Mesendoderm (in vitro differentiated cells): Measurements from ENCODE around the gene GSN.

Source experiments
- DNase-seq: peaks from one replicate; pipeline ENCODE4 v3.0.0; 2013
- H2AK5ac ChIP-seq: 2 replicates; pipeline ENCODE4 v1.6.1; 2013; ENCODE audit warnings: low read length, inconsistent platforms
- H2BK120ac ChIP-seq: 2 replicates; pipeline ENCODE4 v1.6.1; 2013; ENCODE audit warnings: low read depth, mild to moderate bottlenecking, low read length, moderate library complexity, mixed read lengths
- H2BK15ac ChIP-seq: replicated peaks from 2 replicates; pipeline ENCODE4 v1.6.1; 2013; ENCODE audit warnings: low read depth, mild to moderate bottlenecking, moderate library complexity
- H2BK5ac ChIP-seq: 2 replicates; pipeline ENCODE4 v1.6.1; 2013; ENCODE audit warnings: low read length, inconsistent platforms
- H3K18ac ChIP-seq: 2 replicates; pipeline ENCODE4 v1.6.1; 2013; ENCODE audit warnings: mild to moderate bottlenecking, low read length, mixed read lengths
- H3K23ac ChIP-seq: one replicate; pipeline ENCODE4 v1.6.1; 2013; ENCODE audit warnings: low read length
- H3K27ac ChIP-seq: 2 replicates; pipeline ENCODE4 v1.5.1; 2013; ENCODE audit warnings: low read depth, mild to moderate bottlenecking, inconsistent platforms, low read length, moderate library complexity
- H3K27me3 ChIP-seq: 2 replicates; pipeline ENCODE4 v1.6.1; 2013; ENCODE audit warnings: low read length, control low read depth, mild to moderate bottlenecking, inconsistent platforms; ENCODE audit not compliant: insufficient read depth, poor library complexity
- H3K36me3 ChIP-seq: 2 replicates; pipeline ENCODE4 v1.6.1; 2013; ENCODE audit warnings: low read length, inconsistent platforms; ENCODE audit not compliant: control insufficient read depth, insufficient read depth
- H3K4ac ChIP-seq: one replicate; pipeline ENCODE4 v1.6.1; 2013; ENCODE audit warnings: low read depth, mild to moderate bottlenecking, low read length, moderate library complexity
- H3K4me1 ChIP-seq: 2 replicates; pipeline ENCODE4 v1.6.1; 2013; ENCODE audit warnings: low read depth, low read length, inconsistent platforms; ENCODE audit not compliant: control insufficient read depth
- H3K4me2 ChIP-seq: 2 replicates; pipeline ENCODE4 v1.6.1; 2013; ENCODE audit warnings: low read length
- H3K4me3 ChIP-seq: 2 replicates; pipeline ENCODE4 v1.5.1; 2013; ENCODE audit warnings: mild to moderate bottlenecking, low read length
- H3K56ac ChIP-seq: one replicate; pipeline ENCODE4 v1.6.1; 2013; ENCODE audit warnings: low read length
- H3K79me1 ChIP-seq: 2 replicates; pipeline ENCODE4 v1.6.1; 2013; ENCODE audit warnings: low read length, inconsistent platforms
- H3K79me2 ChIP-seq: 2 replicates; pipeline ENCODE4 v1.6.1; 2013; ENCODE audit warnings: mild to moderate bottlenecking, low read length; ENCODE audit not compliant: control insufficient read depth, insufficient read depth
- H3K9ac ChIP-seq: 2 replicates; pipeline ENCODE4 v1.6.1; 2013; ENCODE audit warnings: low read length, inconsistent platforms
- H4K5ac ChIP-seq: one replicate; pipeline ENCODE4 v1.6.1; 2013; ENCODE audit warnings: low read length
- H4K8ac ChIP-seq: one replicate; pipeline ENCODE4 v1.6.1; 2013; ENCODE audit warnings: low read depth, mild to moderate bottlenecking, control low read depth, low read length, moderate library complexity
- WGBS: extraction: QIAGEN DNeasy Blood & Tissue Kit; methylation state at CpG from one replicate; pipeline ENCODE4 v1.1.7; 2013; ENCODE audit warnings: low lambda C conversion rate, missing lambda C conversion rate; ENCODE audit not compliant: insufficient coverage; ENCODE audit errors: extremely low coverage; 5-methylcytosine and 5-hydroxymethylcytosine counted together

GSN gene

DNA sequence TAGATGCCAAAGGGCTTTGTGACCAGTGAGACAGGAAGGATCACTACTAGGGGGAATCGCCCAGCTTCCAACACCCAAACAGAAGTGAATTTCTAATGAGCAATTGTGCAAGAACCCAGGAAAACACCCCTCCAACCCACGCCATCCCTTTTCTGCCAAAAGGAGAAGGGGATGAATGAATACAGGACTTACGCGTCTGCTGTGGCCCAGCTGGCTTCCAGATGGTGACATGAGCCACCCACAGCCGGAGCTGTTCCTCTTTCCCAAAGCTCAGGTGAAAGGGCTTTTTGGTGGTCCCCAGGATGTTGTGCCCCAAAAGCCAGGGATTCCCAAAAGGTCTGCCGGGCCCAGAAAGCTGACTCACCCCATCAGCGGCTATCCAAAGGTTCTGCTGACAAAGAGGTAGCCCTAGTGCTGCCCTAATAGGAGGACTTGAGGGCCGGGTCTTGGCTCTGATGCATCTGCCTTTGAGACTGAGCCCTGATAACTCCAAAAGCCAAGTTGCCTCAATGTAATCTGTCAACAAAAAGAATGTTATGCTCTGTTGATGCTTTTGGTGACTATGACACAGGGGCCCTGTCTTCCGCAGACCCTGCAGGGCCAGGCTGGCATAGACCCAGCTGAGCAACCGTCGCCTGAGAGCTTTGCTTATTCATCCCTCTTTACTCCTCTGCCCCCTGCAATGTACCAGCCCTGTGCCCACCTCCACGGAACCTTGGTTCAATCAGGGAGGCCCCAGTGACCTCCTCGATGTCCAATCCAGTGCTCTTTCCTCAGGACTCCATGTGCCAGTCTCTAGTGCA lies 14.5 kb downstream of the GSN start:
- no peak overlapping the region for H2BK5ac ChIP-seq
- H4K5ac ChIP-seq: no peak overlapping the region
- H3K36me3 ChIP-seq: no peaks in the 10 kb centered on the region
- H2BK120ac ChIP-seq: no peak overlapping the region
- H3K27me3 ChIP-seq: no peaks in the 10 kb centered on the region
- no peak overlapping the region for H2BK15ac ChIP-seq
- no peak overlapping the region for H3K27ac ChIP-seq
- no peak overlapping the region for H3K9ac ChIP-seq
- no peak overlapping the region for H3K4ac ChIP-seq
- H3K4me2 ChIP-seq: no peak overlapping the region
- H4K8ac ChIP-seq: no peak overlapping the region
- no peak overlapping the region for H2AK5ac ChIP-seq
- H3K4me3 ChIP-seq: no peak overlapping the region
- no peaks in the 10 kb centered on the region for H3K79me1 ChIP-seq
- no peaks in the 10 kb centered on the region for H3K79me2 ChIP-seq
- WGBS: no CpG with 5 or more reads among the region's 13 CpGs
- no peak overlapping the region for H3K23ac ChIP-seq
- no peak overlapping the region for H3K56ac ChIP-seq
- peaks cover 9% of the 10 kb centered on the region for H3K4me1 ChIP-seq
- no peak overlapping the region for H3K18ac ChIP-seq
- no peak for DNase-seq

DNA sequence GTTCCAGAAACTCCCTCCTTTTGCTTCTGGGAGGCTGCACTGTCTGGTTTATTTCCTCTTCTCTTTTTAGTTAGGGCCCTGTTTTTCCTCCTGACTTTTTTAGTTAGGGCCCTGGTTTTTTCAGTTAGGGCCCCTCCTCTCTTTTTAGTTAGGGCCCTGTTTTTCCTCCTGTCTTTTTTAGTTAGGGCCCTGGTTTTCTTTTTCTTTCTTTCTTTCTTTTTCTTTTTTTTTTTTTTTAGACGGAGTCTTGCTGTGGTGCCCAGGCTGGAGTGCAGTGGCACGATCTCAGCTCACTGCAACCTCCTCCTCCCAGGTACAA lies 15.1 kb downstream of the GSN start:
- no peak overlapping the region for H4K5ac ChIP-seq
- no peak overlapping the region for H3K23ac ChIP-seq
- no peak overlapping the region for H2BK120ac ChIP-seq
- no peak overlapping the region for H3K4ac ChIP-seq
- H3K18ac ChIP-seq: no peak overlapping the region
- no peak overlapping the region for H3K56ac ChIP-seq
- H2BK5ac ChIP-seq: no peak overlapping the region
- H3K36me3 ChIP-seq: no peaks in the 10 kb centered on the region
- H3K27ac ChIP-seq: no peak overlapping the region
- no peak overlapping the region for H2BK15ac ChIP-seq
- H3K4me3 ChIP-seq: no peak overlapping the region
- H3K79me2 ChIP-seq: no peaks in the 10 kb centered on the region
- H3K9ac ChIP-seq: no peak overlapping the region
- no peaks in the 10 kb centered on the region for H3K27me3 ChIP-seq
- no peak overlapping the region for H4K8ac ChIP-seq
- peaks cover 11% of the 10 kb centered on the region for H3K4me1 ChIP-seq
- H2AK5ac ChIP-seq: no peak overlapping the region
- no peak for DNase-seq
- H3K4me2 ChIP-seq: no peak overlapping the region
- WGBS: no CpG with 5 or more reads among the region's 2 CpGs
- no peaks in the 10 kb centered on the region for H3K79me1 ChIP-seq

DNA sequence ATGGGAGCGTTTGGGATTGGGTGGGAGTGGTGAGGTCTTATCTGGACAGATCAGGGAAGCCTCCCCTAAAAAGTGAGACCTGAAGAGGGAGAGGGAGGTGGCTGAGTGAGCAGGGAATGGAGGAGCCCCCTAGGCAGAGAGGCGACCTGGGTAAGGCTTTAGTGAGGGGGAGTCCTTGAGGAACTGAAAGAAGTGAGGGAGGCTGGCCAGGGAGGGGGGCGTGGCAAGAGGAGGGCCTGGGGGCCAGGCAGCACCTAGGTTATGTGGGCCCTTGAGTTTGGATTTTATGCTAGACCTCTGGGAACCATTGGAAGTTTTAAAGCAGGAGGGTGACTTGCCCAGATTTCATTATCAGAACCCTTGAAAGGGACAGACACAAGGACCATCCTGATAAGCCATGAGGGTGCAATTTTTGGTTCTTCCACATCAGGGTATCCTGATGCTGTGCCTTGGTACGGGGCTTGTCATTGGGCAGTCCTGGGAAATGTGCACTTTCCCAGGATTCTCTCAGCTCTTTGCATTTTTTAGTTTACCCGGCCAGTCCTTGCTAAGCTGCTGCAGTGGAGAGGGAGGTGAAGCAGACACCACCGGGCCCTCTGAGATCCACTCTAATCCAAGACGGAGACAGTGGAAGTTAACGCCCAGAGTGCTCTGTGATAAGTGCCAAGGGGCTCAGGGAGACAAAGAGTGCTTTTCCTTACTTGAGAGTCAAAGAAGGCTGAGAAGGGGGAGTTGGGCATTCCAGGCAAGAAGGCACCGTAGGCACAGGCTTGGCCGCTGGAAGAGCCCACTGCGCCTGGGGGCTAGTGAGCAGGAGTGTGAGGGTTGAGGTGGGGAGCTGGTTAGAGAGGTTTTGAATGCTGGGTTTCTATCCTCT lies 16.1 kb downstream of the GSN start:
- H2AK5ac ChIP-seq: no peak overlapping the region
- no peak overlapping the region for H3K27ac ChIP-seq

DNA sequence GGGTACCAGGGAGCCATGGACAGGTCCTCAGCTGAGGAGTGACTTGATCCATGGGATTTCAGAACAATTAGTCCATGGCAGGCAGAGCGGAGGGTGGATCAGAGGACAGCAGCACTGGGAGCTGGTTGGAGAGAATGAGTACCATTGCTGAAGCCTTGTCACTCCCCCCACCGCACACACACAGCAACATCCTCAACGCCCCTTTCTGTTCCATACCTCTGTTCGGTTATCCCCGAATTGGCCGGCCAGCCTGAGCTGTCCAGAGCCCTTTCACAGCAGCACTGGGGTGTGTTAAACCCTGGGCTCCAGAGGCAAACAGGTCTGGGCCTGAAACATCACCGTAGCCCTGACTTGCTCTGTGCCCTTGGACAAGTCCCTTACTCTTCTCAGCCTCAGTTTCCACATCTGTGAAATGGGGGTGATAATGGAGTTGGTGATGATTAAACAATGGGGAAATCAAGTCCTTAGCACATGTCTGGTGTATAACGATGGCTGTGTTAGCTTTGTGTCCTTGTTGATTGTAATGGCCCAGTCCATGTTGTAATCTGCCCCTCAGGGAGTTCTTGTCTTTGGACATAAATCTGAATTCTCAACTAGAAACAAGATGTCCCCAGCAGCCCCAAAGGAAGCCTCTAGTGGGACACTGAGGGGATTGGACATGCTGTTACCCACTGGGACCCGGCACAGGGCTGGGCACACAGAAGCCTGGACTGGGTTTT lies 16.9 kb downstream of the GSN start:
- Histone ChIP-seq H3K4ac (no peak overlapping the region), H4K5ac (no peak overlapping the region), H3K79me2 (no peaks in the 10 kb centered on the region), H3K9ac (no peak overlapping the region), H3K36me3 (no peaks in the 10 kb centered on the region), H3K4me1 (peaks cover 17% of the 10 kb centered on the region), H3K27ac (no peak overlapping the region), H3K56ac (no peak overlapping the region), H3K23ac (no peak overlapping the region), H3K4me3 (no peak overlapping the region), H3K18ac (no peak overlapping the region), H2AK5ac (no peak overlapping the region), H2BK120ac (no peak overlapping the region), H3K79me1 (no peaks in the 10 kb centered on the region), H3K4me2 (no peak overlapping the region), H2BK5ac (no peak overlapping the region), H4K8ac (no peak overlapping the region), H2BK15ac (no peak overlapping the region), H3K27me3 (no peaks in the 10 kb centered on the region)
- DNase-seq: no peak
- no CpG with 5 or more reads among the region's 9 CpGs for WGBS

More for the DNA sequence above, 16.1 kb downstream of the GSN start:
- H3K4me3 ChIP-seq: no peak overlapping the region
- no peak overlapping the region for H4K8ac ChIP-seq
- H3K23ac ChIP-seq: no peak overlapping the region
- no peaks in the 10 kb centered on the region for H3K79me2 ChIP-seq
- no peak overlapping the region for H3K4me2 ChIP-seq
- no peak overlapping the region for H2BK15ac ChIP-seq
- no peak overlapping the region for H3K18ac ChIP-seq
- no peaks in the 10 kb centered on the region for H3K27me3 ChIP-seq
- no peak overlapping the region for H2BK5ac ChIP-seq
- no peak overlapping the region for H3K4ac ChIP-seq
- H3K56ac ChIP-seq: no peak overlapping the region
- H3K9ac ChIP-seq: no peak overlapping the region
- WGBS: no CpG with 5 or more reads among the region's 11 CpGs
- H2BK120ac ChIP-seq: no peak overlapping the region
- no peaks in the 10 kb centered on the region for H3K36me3 ChIP-seq
- peaks cover 14% of the 10 kb centered on the region for H3K4me1 ChIP-seq
- H4K5ac ChIP-seq: no peak overlapping the region
- no peaks in the 10 kb centered on the region for H3K79me1 ChIP-seq
- DNase-seq: no peak

DNA sequence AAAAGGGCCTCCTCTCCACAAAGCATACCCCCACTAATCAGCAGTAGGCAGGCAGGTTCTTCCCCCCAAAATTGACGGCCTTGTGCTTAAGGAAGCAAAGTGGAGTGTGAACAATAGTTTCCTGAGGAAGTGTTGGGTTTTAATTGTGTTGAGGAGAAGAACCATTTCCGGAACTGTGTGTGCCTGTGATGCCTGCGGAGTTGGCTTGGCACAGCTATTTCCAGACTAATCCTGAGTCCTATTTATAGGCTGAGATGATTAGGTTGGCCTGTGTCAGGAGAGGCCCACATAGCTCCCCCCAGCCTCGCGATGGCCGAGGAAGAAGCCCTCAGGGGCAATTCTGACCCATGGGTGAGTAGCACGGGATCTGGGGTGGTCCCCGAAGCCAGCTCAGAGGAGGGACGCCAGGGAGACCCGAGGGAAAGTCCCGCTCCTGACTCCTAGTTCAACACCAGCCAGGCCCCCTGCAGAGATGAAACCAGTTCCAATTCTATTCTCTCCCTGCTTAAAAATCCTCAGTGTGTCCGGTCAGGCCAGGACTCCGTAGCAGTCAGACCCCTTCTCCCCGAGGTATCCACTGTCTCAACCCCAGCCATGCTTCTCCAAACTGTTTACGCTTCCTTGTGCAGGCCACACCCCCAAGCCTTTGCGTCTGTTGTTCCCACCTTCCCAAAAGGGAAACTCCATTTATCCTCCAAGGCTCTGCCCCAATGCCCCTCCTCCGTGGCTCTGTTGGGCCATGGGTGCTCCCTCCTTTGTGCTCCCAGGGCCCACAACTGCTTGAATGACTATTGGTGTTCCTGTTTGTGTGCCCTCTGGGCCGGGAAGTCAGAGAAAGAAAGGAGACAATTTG lies 18.1 kb downstream of the GSN start:
- peak overlapping the region; percentile 12 for H3K9ac ChIP-seq
- H2AK5ac ChIP-seq: no peak overlapping the region
- no peaks in the 10 kb centered on the region for H3K27me3 ChIP-seq
- DNase-seq: peak; percentile 71
- H4K8ac ChIP-seq: no peak overlapping the region
- no peak overlapping the region for H3K4me3 ChIP-seq
- no peak overlapping the region for H3K4me2 ChIP-seq
- no peaks in the 10 kb centered on the region for H3K79me1 ChIP-seq
- H3K4ac ChIP-seq: peak overlapping the region; percentile 56
- H3K79me2 ChIP-seq: no peaks in the 10 kb centered on the region
- H3K36me3 ChIP-seq: no peaks in the 10 kb centered on the region
- H2BK5ac ChIP-seq: peak overlapping the region; percentile 33
- H3K4me1 ChIP-seq: peaks cover 17% of the 10 kb centered on the region
- peak overlapping the region; percentile 24 for H3K18ac ChIP-seq
- H3K23ac ChIP-seq: no peak overlapping the region
- H2BK15ac ChIP-seq: no peak overlapping the region
- peak overlapping the region; percentile 27 for H3K27ac ChIP-seq
- WGBS: no CpG with 5 or more reads among the region's 18 CpGs
- H4K5ac ChIP-seq: no peak overlapping the region
- H2BK120ac ChIP-seq: no peak overlapping the region
- peak overlapping the region; percentile 59 for H3K56ac ChIP-seq
